Measurements from ENCODE around the gene EXOC6B.

The EXOC6B gene

GRCh38 chr2:72135921-72136320 is 689.9 kb downstream of the EXOC6B start:
- DNase-seq (ENCODE audit: low read depth, low spot score): no peak

- no peak for DNase-seq (ENCODE audit: low read depth, low spot score)
These were observed 690.6 kb downstream of the EXOC6B start for GRCh38 chr2:72134997-72135800.

GRCh38 chr2:72134408-72134996 is 691.3 kb downstream of the EXOC6B start:
- no peak for DNase-seq (ENCODE audit: low read depth, low spot score)

DNA sequence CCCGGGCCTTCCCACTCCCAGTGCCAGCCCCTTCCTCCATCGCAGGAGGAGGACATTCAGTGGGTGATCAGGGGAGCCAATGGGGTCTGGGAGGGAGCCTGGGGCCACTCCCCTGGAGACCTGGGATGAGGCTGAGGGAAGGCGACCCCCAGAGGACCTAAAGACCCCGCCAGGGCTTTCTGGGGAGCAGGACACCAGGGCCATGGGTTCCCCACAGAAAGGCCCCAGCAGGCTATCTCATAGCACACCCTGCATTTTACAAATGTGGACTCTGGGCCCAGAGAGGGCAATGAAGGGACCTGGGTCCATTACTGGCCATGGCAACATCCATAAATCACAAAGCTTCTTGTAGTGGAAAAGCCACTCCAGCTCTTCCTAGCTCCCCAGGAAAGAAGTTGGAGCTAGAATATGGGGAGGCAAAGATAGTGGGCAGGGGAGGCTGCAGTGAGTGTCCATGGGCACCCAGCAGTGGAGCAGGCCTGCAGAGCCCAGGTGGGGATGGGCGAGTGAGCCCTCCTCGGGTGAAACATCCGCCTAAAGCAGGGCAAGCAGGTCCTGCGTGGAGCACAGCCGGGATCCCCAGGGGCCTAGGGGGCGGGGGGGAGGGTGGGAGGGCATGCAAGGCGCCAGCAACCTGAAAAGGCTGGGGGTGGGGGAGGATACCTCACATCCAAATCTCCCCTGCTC is 692.0 kb downstream of the EXOC6B start:
- no peak for DNase-seq (ENCODE audit: low read depth, low spot score)

DNA sequence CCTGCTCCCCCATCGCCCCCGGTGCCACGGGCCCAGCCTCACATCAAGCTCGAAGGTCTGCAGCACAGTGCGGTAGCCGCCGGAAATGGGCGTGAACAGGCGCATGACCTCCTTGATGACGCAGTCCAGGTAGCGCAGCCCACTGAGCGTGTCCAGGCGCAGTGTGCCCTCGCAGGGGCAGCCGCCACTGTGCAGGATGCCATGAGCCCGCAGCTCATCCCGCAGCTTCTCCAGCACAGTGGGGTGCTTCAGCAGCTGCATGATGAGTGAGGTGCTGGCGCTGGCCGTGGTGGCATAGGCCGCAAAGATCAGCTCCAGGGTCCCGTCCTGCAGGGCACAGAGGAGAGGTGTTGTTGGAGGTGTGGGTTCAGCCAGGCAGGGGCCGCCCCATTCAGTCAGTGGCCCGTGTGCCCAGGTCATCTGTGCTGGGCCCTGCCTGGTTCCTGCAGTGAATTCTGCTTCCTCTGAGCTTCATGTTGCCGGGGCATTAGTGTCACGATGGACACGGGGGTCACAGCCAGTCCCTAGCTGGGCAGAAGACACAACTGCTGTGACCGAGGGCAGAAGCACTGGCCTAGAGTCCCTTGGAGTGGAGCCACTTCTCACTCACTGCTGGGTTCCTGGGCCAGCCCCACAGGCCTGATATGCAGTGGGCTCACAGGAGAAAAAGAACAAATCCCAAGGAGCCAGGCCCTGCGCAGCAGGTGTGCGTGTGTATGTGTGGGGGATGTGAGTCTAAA is 692.7 kb downstream of the EXOC6B start:
- no peak for DNase-seq (ENCODE audit: low read depth, low spot score)

- no peak for DNase-seq (ENCODE audit: low read depth, low spot score)
These were observed 693.7 kb downstream of the EXOC6B start for GRCh38 chr2:72131916-72132841.

DNA sequence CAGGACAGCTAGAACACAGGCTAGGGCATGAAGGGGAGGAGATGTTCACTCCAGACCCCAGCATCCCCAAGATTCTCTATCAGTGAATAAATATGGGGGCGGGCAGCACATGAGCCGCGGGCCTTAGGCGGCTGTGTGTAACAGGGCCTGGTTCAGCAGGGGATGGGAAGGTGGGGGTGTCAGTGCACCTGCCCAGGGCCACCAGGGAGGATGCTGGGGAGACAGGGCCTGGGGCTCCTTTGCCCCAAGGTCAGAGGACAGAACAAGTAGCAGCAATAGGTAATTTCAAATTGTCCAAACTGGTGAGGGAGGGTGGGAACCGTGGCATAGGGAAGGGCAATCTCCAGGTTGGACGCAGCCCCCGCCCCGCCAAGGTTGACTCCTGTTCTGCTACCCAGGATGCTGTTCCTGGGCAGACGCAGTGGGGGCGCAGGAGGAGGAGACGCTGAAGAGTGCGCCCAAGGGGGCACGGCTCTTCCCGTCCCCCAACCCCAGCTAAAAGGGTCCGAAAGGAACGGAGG is 694.4 kb downstream of the EXOC6B start:
- DNase-seq (ENCODE audit: low read depth, low spot score): no peak

- DNase-seq (ENCODE audit: low read depth, low spot score): no peak
These were observed 695.0 kb downstream of the EXOC6B start for GRCh38 chr2:72130659-72131360.

GRCh38 chr2:72129681-72130340 is 696.0 kb downstream of the EXOC6B start:
- DNase-seq (ENCODE audit: low read depth, low spot score): no peak

GRCh38 chr2:72128843-72129227 is 697.0 kb downstream of the EXOC6B start:
- no peak for DNase-seq (ENCODE audit: low read depth, low spot score)

- no peak for DNase-seq (ENCODE audit: low read depth, low spot score)
These were observed 697.6 kb downstream of the EXOC6B start for GRCh38 chr2:72128059-72128842.

- DNase-seq (ENCODE audit: low read depth, low spot score): no peak
These were observed 698.3 kb downstream of the EXOC6B start for GRCh38 chr2:72127401-72128058.

DNA sequence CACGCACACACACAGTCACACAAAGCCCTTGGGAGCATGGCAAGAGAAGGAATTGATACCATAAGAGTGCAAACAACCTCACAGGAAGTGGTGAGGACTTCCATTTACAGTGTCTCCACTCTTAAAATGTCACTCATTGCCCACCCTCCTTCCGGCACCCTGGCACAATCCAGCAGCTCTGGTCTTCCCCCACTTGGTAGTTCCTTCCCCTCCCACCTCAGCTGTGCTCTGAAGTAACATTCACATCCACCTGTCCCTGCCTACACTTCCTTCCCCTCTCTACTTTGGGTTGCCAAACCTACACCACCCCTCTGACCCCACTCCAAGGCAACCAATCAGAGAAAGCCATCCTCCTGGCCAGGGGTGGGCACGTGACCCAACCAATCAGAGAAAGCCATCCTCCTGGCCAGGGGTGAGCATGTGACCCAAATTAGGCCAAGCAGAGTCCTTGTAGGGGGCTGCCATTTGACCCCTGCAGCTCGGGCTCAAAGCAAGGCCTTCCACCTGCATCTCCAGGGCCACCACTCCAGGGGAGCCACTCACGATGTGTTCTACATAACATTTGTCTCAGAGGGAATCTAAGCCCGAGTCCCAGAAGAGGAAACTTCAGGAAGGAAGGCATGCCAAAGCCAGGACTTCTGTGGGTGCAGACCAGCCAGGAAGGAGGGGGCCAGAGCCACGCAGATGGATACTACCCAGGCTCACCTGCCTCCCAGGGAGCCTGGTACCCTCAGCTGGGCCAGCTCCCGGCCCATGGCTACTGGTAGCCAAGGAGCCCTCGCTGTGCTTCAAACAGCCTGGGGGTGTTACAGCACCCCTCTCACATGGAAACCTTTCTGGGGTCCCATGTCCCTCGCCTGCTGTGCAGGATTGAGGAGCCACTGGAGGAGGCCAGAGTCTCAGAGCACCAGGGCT is 699.4 kb downstream of the EXOC6B start:
- no peak for DNase-seq (ENCODE audit: low read depth, low spot score)

All from brain pericyte (primary cell).